ENCODE measurements around the gene CFAP53.

The CFAP53 gene

DNA sequence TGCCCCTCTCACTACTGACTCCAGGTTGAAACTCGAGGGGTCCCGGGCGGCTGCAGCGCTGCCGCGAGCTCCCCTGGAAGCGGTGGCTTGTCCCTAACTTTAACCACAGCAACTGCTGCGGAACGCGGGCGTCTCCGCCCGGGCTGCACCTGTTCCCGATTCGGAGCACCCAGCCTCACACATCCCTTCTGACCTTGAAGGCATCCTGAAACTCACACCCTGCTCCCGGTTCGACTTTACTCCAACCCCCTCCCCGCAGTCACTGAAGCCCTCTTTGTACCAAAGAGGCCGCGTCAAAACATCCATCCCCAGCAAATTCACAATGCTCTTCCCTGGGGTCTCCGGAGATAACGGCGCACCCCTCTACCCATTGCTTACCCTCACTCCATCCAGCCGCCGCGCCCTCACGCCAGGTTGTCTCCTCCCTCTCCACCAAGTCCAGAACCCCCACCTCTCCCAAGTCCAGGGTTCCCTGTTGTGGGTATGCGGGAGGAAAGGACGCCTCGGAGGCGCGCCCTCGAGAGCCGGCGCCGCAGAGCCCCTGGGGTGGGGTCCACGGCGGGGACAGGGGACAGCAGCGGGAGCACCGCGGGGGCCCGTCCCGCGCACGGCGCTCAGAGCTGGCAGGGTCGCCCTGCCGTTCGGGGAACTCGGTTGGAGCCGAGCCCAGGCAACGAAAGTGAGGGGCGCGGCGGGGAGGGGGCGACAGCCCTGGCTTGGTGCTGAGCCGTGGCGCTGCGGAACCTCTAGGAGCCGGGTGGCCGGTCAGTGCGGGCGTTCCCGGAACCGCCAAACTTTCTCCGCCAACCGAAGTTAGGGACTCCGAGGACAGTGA is 72.3 kb downstream of the CFAP53 start:
- DNase-seq (ENCODE audit: low spot score) = no peak

- no peak for DNase-seq (ENCODE audit: low spot score)
Observed at GRCh38 chr18:50192995-50193795, 73.1 kb downstream of the CFAP53 start.

DNA sequence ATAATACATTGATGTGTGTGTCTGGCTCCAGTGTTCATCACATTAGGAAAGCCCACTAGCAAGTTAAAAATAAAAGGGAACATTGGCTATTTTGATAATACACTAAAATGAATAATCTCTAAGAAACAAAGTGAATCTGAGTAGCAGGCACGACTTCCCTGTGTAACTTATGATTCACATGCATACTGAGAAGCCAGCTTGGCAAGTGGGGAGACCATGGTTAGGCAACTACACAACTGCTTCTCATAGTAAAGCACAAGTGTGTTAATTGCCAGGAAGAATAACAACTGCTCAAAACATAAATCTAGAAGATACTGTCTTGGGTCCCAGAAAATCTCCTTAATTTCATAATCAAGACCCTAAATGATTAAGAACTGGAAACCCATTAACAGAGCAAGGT is 75.4 kb downstream of the CFAP53 start:
- no peak for DNase-seq (ENCODE audit: low spot score)

GRCh38 chr18:50190236-50190635 is 76.1 kb downstream of the CFAP53 start:
- DNase-seq (ENCODE audit: low spot score) = no peak

GRCh38 chr18:50189160-50189559 is 77.1 kb downstream of the CFAP53 start:
- no peak for DNase-seq (ENCODE audit: low spot score)

DNA sequence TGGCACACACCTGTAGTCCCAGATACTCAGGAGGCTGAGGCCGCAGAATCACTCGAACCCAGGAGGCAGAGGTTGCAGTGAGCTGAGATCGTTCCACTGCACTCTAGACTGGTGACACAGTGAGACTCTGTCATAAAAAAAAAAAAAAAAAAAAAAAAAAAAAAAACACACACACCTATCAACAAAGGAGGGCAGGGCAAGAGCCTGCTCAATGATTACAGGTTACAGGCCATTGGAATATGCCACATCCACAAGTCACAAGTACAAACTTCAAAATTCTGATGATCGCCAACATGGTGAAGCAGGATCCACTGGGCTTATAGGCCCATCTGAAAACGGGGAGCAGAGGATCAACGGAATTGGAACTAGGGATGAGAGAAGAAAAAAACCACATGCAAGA is 77.6 kb downstream of the CFAP53 start:
- no peak for DNase-seq (ENCODE audit: low spot score)

GRCh38 chr18:50187659-50188058 is 78.6 kb downstream of the CFAP53 start:
- DNase-seq (ENCODE audit: low spot score) = no peak

DNA sequence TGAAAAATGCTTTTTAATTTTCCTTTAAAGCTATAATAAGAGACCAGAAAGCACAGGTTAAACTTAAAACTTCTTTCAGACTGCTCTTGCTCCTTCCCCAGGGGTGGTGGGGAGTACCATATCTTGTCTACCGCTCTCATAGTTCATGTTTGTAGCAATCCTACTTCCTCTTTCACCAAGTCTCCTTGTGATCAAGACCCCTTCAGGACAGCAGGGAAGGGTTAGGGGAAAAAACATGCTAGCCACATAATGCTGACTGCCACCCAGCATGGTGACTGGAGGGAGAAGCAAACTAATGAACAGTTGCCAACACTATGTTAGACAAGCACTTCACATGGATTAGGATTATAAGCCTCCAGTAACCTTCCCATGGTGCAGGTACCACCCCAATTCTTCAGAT is 79.9 kb downstream of the CFAP53 start:
- no peak for DNase-seq (ENCODE audit: low spot score)

DNA sequence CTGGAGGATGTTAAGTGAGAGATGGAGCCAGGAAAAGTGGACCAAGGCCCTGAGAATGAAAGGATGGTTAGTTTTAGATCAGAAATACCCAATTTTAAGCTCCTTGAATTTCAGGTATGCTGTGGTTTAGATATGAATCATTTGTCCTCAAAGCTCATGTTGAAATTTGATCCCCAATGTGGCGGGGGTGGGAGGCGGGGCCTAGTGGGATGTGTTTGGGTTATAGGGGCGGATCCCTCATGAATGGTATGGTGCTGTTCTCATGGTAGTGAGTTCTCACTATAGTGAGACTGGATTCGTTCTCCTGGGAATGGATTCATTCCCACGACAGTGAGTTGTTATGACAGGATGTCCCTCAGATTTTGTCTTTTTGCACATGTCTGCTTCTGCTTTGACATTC is 82.7 kb downstream of the CFAP53 start:
- DNase-seq (ENCODE audit: low spot score) = no peak

DNA sequence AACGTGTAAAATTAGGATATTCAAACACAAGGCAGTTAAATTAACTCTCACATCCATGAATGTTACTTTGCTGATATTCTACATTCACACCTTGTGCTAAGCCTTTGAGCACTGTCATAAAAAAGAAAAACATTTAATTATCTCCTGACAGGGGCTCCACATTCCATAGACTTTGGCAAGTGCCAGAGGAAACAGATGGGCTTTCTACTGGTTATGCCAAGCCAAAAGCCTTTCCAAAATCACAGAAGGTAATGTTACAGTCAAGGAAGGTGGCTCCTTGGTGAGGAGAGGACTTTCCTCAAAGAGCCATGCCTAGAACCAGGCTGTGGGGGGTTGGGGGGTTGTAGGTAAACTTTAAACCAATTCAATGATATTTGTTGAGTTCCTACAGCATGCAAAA is 83.8 kb downstream of the CFAP53 start:
- no peak for DNase-seq (ENCODE audit: low spot score)

- no peak for DNase-seq (ENCODE audit: low spot score)
Observed at GRCh38 chr18:50181590-50181989, 84.7 kb downstream of the CFAP53 start.

DNA sequence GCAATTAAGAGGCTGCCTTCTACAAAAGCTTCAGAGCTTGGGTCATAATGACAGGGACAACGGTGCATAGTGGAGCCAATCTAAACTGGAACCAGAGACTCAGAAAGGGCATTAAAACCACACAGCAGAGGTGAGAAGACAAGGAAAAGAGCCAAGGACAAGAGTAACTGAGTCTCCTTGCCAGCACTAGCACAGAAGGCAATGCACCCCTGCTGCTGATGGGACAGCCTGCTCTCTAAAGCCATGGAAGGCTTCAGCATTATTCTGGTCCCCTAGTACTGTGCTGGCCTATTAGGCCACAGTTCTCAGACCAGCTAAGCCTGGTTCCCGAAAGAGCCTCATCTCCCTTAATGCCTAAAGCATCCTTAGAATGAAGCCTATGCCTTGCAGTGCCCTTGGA is 86.8 kb downstream of the CFAP53 start:
- no peak for DNase-seq (ENCODE audit: low spot score)

DNA sequence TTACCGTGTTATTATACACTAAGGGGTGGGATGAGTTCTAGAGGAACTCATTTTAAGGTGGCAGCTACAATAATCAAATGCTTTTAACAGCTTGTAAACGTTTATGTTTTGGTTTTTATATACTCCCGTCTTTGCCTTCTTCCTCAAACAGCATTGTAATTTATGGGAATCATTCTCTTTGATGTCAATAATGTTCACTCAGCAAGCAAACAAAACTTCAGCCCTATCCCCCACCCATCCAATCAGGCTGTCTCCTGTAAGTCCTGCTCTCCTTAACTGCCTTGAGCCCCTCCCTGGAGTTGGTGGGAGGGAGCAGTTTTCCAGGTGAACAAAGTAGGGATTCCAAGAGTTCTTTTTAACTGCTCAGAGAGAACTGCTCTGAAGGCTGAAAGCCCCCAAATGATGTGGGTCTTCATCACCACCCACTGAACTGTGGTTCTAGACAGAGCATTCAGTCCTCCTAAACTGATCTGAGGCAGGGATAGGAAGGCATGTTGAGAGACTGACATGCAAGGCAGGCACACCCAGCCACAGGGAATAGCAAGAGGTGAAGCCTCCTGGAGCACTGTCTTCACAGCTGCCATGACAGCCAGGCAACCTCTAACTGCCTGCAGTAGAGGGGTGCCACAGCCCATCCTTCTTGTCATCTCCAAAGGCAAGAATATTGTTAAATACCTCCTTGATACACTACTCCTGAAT is 88.9 kb downstream of the CFAP53 start:
- DNase-seq (ENCODE audit: low spot score) = no peak

All from putamen (tissue), 1 donor.